Transverse colon (tissue), 4 donors: ENCODE data around the gene COX8A.

Experiments used
- CTCF ChIP-seq, 5 experiments: fragments of 200-600 bp in 3 of 5; fragments of 450-650 bp in 2 of 5; sonication (generic) in 3 of 5; IDR thresholded peaks; 1 replicate in 2 of 5; 2 replicates in 3 of 5; pipeline ENCODE4 v1.5.1; 2016 to 2017; ENCODE audit warnings: antibody characterized with exemption in 5 of 5, inconsistent platforms in 3 of 5, mild to moderate bottlenecking in 2 of 5, moderate library complexity in 1 of 5
- POLR2A ChIP-seq: fragments of 450-650 bp; IDR thresholded peaks from one replicate; pipeline ENCODE4 v1.6.1; 2016; ENCODE audit warnings: antibody characterized with exemption, mild to moderate bottlenecking, moderate library complexity
- POLR2AphosphoS5 ChIP-seq, 3 donors: sonication (generic); formaldehyde crosslinking; IDR thresholded peaks; one replicate each; pipeline ENCODE4 v1.6.1; 2016; ENCODE audit warnings: antibody characterized with exemption in 3 of 3

DNA sequence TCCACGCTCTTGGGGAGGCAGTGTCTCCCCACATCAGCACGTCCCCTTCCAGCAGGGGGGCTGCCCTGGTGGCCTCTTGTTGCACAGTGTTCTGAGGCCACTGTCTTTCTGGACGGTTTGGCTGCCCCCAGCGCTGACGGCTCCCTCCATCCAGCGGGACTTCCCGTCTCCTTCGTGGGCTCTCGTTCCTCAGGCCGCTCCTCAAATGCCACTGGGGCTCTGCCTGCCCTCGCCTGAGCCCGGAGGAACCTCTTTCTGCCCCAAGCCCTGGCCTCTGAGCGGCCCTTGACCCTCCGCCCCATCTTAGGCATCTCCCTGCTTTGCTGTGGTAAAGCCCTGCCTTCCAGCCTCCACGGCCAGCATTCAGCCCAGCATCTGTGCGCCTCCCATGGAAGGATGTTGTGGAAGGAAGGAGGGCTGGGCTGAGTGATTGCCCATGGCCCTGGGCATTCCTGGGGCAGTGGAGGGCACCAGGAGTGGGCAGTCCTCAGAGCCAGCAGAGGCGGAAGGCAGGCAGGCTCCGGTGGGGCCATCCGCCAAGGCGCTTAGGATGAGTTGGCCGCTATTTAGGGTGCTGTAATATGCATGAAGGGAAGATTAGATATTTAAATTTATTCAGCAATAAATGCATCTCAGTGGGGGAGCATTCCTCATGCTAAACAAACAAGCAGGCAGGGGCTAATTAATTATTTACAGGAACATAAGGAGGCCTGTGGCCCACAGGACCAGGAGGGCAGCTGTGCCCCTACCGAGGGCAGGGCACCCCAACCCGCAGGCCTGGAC lies 29.6 kb downstream of the COX8A start:
- no peak for TF ChIP-seq CTCF (IDR thresholded peaks at IDR 0.05)
- TF ChIP-seq POLR2A, result no peak
- no peak for TF ChIP-seq POLR2AphosphoS5 (IDR thresholded peaks at IDR 0.05)
